OCI-LY1 (cell line): ENCODE results near the gene PRAME.

Source experiments
- CTCF ChIP-seq: fragments of 200-600 bp; sonication (generic), shearing (Covaris generic); IDR thresholded peaks from 2 replicates; pipeline ENCODE4 v1.5.1; 2017; ENCODE audit warnings: mild to moderate bottlenecking, antibody characterized with exemption, low read length, moderate library complexity, mixed read lengths
- EZH2 ChIP-seq: fragments of 200-600 bp; sonication (generic), shearing (Covaris generic); IDR thresholded peaks from 2 replicates; pipeline ENCODE4 v1.8.0; 2017; ENCODE audit warnings: borderline replicate concordance, mixed run types, mild to moderate bottlenecking, antibody characterized with exemption, low read length, moderate library complexity, mixed read lengths

- TF ChIP-seq CTCF: no peak
- TF ChIP-seq EZH2: no peak
These were observed 40.2 kb upstream of the PRAME start for GRCh38 chr22:22599248-22599647.
